Measurements from ENCODE around the gene ISG20L2.

The ISG20L2 gene

DNA sequence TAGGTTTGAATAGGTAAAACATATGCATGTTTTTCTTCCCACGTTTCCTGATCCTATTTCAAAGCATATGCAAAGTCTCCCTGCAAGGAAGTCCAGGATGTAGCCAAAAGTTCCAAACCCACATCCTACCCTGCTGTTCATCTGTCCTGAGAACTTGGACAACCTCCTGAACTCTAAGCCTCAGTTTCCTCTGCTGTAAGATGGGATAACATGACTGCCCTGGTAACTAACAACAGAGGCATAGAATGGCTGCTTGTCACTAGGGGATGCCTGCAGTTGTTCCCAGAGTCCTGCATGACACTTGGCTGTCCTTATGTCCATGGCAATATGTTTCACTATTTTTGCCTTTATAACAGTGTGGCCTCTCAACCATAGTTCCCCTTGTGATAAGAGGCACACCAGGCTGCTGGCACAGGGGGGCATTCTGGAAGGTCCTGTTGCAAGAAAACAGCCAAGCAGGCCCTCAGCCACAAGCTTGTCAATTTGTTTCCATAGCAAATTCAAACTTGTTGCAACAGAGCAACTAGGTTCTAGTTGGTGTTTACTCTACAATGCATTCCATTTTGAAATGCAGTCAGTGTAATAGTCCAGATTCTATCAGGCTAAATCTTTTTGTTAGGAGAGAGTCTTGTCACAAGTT, 24.4 kb upstream of the ISG20L2 start:
- no peak for DNase-seq (ENCODE audit: low spot score)

DNA sequence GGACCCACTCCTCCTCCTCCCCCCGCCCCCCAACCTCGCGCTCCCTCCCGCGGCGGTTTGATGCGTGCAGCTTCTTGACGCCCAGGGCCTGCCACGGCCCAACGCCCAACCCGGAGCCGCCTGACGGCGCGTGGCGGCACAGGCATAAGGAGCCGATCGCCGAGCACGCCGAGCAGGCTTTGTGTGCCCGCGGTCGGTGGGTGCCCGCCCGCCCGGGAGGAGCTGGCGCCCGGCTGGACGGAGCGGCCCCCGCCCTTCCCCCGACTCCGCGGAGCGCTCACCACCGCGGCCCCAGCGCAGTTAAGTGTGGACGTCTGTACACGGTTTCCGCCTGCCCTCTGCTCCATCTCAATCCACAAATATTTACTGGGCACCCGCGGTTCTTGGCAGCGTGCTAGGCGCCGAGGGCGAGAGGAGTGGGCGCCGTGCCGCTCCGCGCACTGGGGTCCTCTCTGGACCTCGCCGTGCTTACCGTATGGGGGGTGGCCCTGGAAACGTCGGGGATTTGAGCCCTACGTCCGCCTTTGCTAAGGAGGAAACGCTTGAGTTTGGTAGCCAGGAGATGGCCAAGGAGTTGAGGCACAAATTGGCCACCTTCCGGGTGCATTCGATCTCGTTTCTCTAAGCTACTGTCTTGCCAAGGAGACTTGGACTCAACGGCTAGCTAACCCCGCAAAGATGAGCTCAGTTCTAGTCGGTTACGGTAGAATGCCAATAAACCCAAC, 23.4 kb upstream of the ISG20L2 start:
- peak; percentile 94 for DNase-seq (ENCODE audit: low spot score)

DNA sequence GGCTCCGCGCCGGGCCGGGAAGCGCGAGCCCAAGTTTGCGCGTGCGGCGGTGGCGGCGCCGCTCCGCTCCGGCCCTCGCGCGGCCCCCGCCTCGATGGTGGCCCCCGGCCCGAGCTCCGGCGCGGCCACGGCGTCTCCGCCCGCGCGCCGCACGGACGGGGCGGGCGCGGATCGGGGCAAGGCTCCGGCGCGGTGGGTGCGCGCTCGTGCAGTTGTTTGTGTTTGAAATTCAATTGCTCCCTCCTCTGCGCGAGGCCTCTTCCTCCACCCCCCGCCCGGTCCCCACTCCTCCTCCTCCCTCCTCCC, 22.8 kb upstream of the ISG20L2 start, which contains the start of gene HDGF:
Gene HDGF, minus strand, starts transcription at position 225 of the 306 bp plus-strand sequence. CDS start 246 bp downstream, outside the sequence.
- DNase-seq (ENCODE audit: low spot score): no peak

DNA sequence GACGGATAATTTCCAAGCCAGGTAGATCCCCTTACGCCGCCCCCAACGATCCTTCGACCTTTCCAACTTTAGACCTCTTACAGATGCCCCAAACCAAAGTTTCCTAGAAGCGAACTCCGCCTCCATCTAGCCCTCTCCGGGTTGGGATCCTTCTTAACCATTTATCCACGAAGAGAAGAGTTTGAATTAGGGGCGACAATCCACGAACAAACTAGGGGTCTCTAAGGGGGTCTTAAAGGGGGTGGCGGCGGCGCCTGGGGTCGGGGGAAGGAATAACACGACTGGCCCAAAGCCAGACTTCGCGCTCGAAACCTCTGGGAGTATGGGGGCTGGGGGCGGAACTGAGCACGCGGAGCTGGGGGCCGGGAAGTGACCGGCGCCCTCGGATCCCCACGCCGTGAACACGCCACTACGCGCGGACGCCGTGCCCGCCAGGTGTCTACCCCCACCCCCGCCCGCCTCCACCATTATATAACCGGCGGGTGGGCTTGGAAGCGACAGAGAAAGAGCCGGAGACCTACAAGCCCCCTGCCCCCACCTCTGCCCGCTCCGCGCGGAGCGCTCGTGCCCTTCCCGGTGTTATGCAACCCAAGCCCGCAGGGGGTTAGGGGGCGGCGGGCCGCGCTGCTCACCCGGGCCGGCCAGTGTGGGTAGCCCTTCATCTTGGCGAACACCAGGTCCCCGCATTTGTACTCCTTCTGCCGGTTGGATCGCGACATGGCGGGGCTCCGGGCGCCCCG, 22.3 kb upstream of the ISG20L2 start:
- DNase-seq (ENCODE audit: low spot score): peak; percentile 53

DNA sequence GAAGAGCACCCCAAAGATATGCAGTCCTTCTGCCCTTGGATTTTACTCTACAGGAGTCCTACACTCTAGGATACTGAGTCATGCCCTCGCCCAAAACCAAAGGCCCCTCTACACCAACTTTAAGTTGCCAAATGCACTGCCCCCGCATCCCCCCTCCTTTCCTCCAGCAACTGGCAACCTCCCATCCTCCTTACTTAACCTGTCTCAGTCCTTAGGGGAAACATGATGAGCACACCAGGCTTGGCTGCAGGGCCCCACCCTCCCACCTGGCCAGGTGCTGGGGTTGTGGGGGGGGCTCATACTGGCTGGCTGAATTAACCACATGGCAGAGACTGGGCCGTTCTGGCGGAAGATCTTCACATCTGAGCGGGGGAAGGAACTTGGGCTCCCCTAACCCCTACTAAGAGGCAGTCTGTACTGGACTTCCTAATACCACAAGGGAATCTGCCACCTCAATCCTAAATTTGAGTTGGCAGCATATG, 21.7 kb upstream of the ISG20L2 start:
- DNase-seq (ENCODE audit: low spot score): no peak

GRCh38 chr1:156749419-156750118, 21.0 kb upstream of the ISG20L2 start:
- no peak for DNase-seq (ENCODE audit: low spot score)

DNA sequence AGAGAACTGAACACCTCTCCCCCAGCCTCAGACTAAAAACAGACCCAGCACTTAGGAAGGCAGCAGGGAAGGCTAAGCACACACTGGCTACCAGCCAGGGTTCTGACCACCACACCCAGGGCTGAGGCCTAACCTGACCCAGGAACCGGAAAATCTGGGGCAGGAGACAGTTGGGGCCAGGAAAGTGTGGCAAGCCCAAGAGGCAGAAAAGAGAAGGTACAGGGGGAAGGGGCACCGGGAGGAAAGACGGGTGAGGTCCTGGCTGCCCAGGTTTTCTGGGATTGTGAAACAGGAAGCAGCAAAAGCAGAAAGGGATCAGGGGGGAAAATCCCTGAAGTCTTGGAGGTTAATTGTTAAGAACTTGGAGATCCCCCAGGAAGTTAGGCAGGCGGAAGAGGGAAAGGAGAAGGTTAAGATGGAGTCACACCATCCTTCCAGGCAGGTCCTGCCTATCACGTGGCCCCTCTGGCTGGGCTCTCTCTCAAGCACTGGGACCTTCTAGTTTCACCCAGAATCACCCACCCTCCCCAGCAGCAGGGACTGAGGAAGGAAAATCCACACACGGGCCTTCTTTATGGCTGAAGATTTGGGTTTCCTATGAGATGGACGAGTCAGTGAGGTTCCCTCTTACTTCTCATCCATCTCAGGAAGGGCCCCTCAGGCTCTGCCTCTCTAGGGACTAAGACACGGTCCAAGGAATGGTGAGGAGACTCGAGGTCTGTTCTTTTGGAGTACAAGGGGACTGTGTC, 20.3 kb upstream of the ISG20L2 start:
- peak; percentile 29 for DNase-seq (ENCODE audit: low spot score)

DNA sequence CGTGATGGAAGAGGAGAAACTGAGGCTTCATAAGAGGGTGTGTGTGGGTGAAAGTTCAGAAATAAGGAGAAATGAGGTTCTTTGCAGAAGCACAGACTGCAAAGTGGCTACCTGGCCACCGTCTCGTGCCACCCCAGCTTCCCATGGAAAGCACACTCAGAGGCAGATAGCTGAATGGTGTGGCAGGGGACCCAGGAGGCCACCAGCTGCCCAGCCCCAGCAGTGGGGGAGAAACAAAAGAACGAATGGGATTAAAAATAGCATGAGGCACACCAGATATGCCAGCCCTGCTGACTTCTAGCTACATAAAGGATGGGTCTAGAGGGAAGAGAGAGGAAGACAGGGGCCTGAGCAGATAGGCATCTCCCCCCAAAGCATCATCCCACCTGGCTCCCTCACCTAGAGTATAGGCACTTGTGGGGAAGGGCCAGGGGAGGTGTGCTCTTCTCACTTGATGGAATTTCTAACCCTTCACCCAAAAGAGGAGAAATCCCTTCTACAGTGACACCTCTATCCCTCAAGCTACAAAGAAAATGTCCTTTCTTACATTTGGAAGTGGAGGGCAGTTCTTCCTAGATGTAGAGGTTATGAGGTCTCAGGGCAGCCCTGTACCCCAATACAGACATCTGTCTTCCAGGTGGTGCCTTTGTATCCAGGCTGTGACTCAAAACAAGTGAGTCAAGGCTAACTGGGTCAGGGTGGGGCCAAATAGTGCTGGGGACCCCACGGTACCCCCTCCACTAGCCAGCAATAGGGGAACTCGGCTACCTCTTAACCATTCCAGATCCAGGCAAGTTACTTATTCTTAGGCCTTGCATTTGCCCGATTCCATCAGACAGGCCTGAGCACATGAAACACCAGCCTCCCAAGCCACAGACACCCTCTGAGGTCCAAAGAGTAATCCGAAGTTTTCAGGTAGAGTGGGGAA, 19.4 kb upstream of the ISG20L2 start:
- no peak for DNase-seq (ENCODE audit: low spot score)

DNA sequence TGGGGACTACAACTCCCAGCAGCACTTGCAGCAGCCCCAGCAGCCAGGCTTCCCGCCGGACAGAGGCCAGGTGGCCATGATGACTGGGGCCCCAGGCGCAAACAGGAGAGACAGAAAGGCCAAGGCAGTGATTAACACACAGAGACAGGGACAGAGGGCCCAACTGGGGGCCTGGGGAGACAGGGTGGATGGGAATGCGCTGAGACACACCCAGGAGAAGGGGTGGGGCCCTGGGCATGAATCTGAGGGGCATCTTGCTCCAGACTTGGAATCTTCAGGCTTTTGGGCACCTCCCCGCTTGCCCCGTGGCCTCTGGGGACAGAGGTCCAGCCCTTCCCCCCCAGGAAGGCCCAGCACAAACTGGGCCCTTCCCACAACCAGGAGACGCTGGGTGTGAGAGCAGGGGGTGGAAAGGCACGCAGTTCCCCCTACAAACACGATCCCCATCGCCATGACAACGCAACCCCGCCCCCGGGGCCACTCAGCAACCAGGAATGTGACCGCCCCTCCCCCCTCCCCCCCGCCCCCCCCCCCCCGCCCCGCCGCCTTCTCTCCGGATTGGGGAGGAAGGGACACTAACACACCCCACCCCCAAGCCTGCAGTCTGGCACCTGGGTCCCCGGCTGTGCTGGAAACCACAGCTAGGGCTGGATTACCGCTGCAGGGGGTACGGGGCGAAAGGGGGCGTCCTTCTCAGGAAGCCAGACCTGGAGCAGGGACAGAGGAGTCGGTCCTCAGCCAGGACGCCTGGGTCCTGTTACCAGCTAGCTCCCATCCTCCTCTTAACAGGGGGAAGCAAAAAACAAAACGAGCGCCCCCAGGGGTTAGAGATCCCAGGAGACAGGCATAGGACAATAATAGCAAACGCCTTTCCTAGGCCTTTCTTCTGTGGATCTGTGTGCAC, 18.4 kb upstream of the ISG20L2 start:
- DNase-seq (ENCODE audit: low spot score): peak; percentile 96

- DNase-seq (ENCODE audit: low spot score): no peak
Measured at GRCh38 chr1:156746406-156746727, 17.8 kb upstream of the ISG20L2 start.

DNA sequence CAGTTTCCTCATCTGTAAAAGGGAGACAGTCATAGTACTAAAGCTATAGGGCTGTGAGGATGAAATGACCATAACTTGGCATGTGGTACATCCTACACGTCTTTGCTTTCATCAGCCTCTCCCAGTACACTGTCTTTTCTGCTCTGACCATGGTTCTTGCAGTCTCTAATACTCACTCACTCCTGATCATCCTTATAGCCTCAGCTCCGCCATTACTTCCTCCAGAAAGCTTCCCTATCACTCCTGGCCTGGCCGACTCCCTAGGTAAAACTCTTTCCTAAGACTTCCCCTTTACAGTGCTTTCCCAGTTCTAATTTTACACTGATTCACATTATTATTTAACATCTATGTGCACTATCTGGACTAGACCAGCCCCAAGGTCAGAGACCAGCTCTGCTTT, 17.3 kb upstream of the ISG20L2 start:
- DNase-seq (ENCODE audit: low spot score): no peak

- DNase-seq (ENCODE audit: low spot score): no peak
Measured at GRCh38 chr1:156744786-156745419, 16.3 kb upstream of the ISG20L2 start.

GRCh38 chr1:156744344-156744743, 15.8 kb upstream of the ISG20L2 start:
- no peak for DNase-seq (ENCODE audit: low spot score)

GRCh38 chr1:156743367-156744302, 15.1 kb upstream of the ISG20L2 start:
- no peak for DNase-seq (ENCODE audit: low spot score)

DNA sequence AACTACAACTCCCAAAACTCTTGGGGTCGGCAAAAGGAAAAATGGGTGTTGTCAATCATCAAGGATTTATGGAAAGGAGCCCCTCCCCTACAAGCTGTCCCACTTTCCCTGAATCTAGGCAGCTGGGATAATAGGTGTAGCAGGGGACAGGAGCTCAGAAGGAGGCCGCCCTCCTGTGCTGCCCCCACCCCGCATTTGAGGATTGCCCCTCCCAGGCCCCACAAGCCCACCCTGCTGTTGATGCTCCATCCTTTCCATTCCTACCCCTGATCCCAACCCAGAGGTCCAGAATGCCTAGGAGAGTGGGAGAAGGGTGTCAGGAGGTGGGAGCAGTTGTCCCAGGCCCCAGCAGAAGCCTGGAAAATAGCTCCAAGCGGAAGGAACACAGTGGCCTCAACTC, 14.2 kb upstream of the ISG20L2 start:
- no peak for DNase-seq (ENCODE audit: low spot score)

DNA sequence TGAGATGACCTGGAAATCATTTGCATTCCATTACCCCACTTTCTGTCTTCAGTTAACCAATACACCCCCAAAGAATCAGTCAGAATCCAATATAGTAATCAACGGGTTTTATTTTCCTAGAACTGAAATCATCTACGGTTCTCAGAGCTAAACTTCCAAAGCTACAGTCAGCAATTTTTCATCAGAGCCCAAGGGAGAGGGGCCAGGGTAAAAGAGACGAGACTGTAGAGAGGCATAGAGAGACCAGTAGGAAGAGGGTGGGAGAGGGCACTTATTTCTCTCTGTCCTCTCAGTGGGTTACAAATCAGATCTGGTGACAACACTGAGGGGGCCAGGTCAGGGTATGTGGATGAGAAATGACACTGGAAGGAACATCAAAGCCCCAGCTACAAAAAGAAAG, 13.5 kb upstream of the ISG20L2 start:
- DNase-seq (ENCODE audit: low spot score): no peak

DNA sequence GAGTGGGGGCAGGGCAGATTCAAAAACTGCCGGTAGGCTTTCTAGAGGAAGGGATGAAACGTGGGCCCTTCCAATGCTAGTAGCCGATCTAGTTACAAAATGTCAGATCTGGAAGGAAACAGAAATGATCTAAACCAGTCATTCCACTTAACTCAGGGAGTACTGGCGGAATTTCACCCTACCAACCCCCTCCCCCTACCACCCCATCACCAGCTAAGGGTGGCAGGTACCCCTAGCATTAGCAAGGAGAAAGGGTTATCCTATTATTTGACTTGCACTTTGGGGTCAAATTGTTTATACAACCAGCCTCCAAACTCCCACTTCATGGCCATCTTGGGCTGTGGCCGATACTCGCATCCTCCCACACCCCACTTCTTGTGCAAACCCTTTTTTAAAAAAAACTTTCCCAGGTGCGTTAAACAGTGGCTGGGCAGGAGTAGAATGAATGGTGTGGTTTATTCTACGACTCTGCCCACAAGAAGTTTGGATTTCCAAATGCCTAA, 13.0 kb upstream of the ISG20L2 start:
- DNase-seq (ENCODE audit: low spot score): no peak
